ENCODE measurements around the gene GMDS. TPM values are rescaled to one million over a fixed set of nuclear protein-coding genes. Genes with fewer than 3 reads are reported as not detected.
A peak's percentile ranks its signal among the peaks of the same experiment; 100 is the strongest.

GMDS gene
- polyA plus RNA-seq, 1 experiment = 7.1 TPM

DNA sequence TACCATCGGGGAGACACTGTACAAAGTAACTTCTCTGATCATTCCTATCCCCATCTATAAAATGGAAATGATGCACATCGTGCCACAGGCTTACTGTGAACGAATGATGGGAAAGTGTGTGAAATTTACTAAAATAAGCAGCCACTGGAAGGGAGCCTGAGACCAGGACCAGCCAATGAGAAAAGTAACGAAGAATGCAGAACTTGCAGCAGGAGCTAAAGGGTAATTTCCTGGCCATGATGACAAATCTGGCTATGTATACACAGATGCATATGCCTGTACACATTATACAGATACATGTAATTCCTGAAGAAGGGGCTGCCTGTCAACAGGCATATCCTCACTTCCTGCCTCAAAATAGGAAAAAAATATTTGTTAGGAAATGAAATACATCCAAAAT lies 47.4 kb downstream of the GMDS start:
- Histone ChIP-seq H3K27me3 (ENCODE audit: control insufficient read depth, insufficient read depth, low read length) (no peaks in the 10 kb centered on the region), H3K4me3 (ENCODE audit: low read depth, low read length) (no peak overlapping the region), H3K36me3 (ENCODE audit: control insufficient read depth, insufficient read depth, low read length) (no peaks in the 10 kb centered on the region)
- TF ChIP-seq, protein P1, sequence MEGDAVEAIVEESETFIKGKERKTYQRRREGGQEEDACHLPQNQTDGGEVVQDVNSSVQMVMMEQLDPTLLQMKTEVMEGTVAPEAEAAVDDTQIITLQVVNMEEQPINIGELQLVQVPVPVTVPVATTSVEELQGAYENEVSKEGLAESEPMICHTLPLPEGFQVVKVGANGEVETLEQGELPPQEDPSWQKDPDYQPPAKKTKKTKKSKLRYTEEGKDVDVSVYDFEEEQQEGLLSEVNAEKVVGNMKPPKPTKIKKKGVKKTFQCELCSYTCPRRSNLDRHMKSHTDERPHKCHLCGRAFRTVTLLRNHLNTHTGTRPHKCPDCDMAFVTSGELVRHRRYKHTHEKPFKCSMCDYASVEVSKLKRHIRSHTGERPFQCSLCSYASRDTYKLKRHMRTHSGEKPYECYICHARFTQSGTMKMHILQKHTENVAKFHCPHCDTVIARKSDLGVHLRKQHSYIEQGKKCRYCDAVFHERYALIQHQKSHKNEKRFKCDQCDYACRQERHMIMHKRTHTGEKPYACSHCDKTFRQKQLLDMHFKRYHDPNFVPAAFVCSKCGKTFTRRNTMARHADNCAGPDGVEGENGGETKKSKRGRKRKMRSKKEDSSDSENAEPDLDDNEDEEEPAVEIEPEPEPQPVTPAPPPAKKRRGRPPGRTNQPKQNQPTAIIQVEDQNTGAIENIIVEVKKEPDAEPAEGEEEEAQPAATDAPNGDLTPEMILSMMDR (IDR thresholded peaks at IDR 0.05; ENCODE audit: insufficient read depth, low read depth, low read length) = no peak
- POLR2A ChIA-PET = no interaction called here
- DNase-seq (ENCODE audit: low read depth) = no peak
- CTCF ChIA-PET = interaction anchor here (1.2 to 2.7 kb wide), 7 partner anchors 9 to 602 kb away, joined by 3 to 12 read pairs (median 7); no protein-coding TSS in a partner anchor

DNA sequence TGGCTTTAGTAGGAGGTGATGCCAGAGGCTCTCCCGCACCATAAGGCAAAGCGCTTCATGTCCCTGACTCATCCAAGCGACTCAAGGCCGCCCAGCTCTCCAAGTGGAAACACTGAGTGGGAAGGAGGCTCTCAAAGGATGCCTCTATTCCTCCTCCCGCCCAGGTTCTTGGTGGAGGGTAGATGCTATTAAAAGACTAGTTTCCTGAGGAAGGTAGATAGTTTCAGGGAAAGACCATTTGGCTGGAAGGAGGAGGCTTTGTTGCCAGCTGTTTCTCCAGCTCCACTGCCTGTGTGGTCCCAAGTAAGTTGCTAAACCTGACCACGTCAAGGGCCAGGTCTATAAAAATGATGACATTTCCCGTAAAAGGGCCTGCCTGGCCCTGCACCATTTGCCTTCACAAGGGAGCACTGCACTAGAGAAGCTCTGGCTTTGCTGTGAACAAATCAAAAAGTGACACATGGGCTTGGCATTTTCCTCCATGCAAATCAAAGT lies 48.2 kb downstream of the GMDS start:
- TF ChIP-seq, protein P1 (IDR thresholded peaks at IDR 0.05; ENCODE audit: insufficient read depth, low read depth, low read length) = no peak
- Histone ChIP-seq H3K36me3 (ENCODE audit: control insufficient read depth, insufficient read depth, low read length) (no peaks in the 10 kb centered on the region), H3K4me3 (ENCODE audit: low read depth, low read length) (no peak overlapping the region), H3K27me3 (ENCODE audit: control insufficient read depth, insufficient read depth, low read length) (no peaks in the 10 kb centered on the region)
- POLR2A ChIA-PET = no interaction called here
- no peak for DNase-seq (ENCODE audit: low read depth)
- CTCF ChIA-PET = interaction anchor here (0.6 to 2.7 kb wide), 8 partner anchors 10 to 601 kb away, joined by 3 to 12 read pairs (median 6); no protein-coding TSS in a partner anchor

DNA sequence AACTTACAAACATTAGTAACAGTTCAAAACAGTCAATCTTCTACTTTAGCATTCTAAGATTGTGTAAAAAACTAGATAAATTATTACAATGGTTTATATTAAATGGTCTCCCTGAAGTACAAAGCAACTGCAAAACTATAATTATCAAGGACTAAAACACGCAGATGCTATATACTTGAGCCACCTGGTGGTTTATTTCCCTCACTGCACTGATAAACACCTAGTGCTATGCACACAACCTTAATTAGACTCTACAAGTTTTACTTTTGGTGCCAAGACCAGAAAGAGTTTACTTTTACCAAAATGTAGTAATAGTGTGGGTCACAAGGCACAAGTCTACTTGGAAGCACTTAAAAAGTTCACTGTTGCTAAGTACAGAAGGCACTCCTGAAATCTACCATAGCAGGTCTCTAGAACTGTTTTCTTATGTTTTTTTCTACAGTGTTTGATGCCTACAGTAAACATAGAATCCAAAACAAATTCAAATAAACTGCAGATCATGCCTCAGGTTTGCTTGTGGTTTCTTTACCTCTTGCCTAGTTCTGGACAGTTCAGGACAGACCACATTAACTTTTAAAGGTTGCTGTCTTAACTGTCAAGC lies 49.2 kb downstream of the GMDS start:
- DNase-seq (ENCODE audit: low read depth) = no peak

DNA sequence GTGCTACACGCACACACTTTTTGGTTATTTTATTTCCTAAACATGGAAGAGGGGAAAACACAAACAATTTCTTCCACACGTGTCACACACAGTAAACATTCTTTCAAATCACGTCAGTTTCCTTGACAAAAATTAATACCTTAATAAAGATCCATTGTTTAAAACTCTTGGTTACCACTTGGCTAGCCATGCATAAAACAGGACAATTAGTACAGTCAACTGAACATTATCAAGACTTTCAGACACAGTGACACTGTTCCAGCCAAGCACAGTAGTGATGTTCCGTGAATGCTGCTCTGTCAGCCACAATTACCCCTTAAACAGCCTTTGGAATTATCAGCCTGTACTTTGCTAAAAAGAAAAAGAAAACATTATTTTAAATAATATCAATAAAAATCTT lies 50.8 kb downstream of the GMDS start:
- DNase-seq (ENCODE audit: low read depth) = no peak
- TF ChIP-seq, protein P1 (IDR thresholded peaks at IDR 0.05; ENCODE audit: insufficient read depth, low read depth, low read length) = no peak
- CTCF ChIA-PET = interaction anchor here (1.1 to 3.6 kb wide), 4 partner anchors 12 to 598 kb away, joined by 3 to 12 read pairs (median 4); no protein-coding TSS in a partner anchor
- no peak overlapping the region for H3K4me3 ChIP-seq (ENCODE audit: low read depth, low read length)
- POLR2A ChIA-PET = no interaction called here
- no peaks in the 10 kb centered on the region for H3K27me3 ChIP-seq (ENCODE audit: control insufficient read depth, insufficient read depth, low read length)
- H3K36me3 ChIP-seq (ENCODE audit: control insufficient read depth, insufficient read depth, low read length) = no peaks in the 10 kb centered on the region

More for the DNA sequence above, 49.2 kb downstream of the GMDS start:
- CTCF ChIA-PET = interaction anchor here (1.5 to 2.7 kb wide), 6 partner anchors 9 to 600 kb away, joined by 5 to 12 read pairs (median 7); no protein-coding TSS in a partner anchor
- H3K27me3 ChIP-seq (ENCODE audit: control insufficient read depth, insufficient read depth, low read length) = no peaks in the 10 kb centered on the region
- H3K36me3 ChIP-seq (ENCODE audit: control insufficient read depth, insufficient read depth, low read length) = no peaks in the 10 kb centered on the region
- no peak overlapping the region for H3K4me3 ChIP-seq (ENCODE audit: low read depth, low read length)
- POLR2A ChIA-PET = no interaction called here
- TF ChIP-seq, protein P1 (IDR thresholded peaks at IDR 0.05; ENCODE audit: insufficient read depth, low read depth, low read length) = peak; percentile 70

DNA sequence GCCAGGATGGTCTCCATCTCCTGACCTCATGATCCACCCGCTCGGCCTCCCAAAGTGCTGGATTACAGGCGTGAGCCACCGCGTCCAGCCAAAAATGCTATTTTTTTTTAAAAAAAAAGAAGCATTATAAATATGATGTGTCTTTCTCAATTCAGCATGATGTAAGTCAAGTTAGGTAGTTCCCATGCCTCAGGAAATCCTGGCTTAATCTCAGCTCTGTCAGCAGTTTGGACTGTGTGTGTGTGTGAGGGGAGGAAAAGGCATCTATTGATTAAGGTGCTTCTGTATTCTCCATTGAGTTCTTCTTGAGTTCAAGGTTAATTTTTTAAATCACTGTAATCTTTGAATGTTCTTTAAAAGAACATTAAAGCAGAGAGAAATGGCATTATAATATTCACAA lies 51.5 kb downstream of the GMDS start:
- Histone ChIP-seq H3K27me3 (ENCODE audit: control insufficient read depth, insufficient read depth, low read length) (no peaks in the 10 kb centered on the region), H3K4me3 (ENCODE audit: low read depth, low read length) (no peak overlapping the region), H3K36me3 (ENCODE audit: control insufficient read depth, insufficient read depth, low read length) (no peaks in the 10 kb centered on the region)
- POLR2A ChIA-PET = no interaction called here
- CTCF ChIA-PET = interaction anchor here (1.1 to 3.6 kb wide), 3 partner anchors 12 to 597 kb away, joined by 4 to 12 read pairs (median 5); no protein-coding TSS in a partner anchor
- no peak for DNase-seq (ENCODE audit: low read depth)
- TF ChIP-seq, protein P1 (IDR thresholded peaks at IDR 0.05; ENCODE audit: insufficient read depth, low read depth, low read length) = no peak

Measured in BJ (cell line).